Measurements from ENCODE around the gene ABCC12. TPM values are rescaled to one million over a fixed set of nuclear protein-coding genes. Genes with fewer than 3 reads are reported as not detected.
"Not testable (repeated sequence)": the region's sequence is repeated elsewhere in the genome, so short reads cannot be mapped to it uniquely, and the experiment has no call there.

ABCC12 gene
- total and polyA plus RNA-seq, 7 donors, result not detected

GRCh38 chr16:48182979-48183537 lies 27.3 kb upstream of the ABCC12 start:
- no peaks in the 10 kb centered on the region for H3K9me3 ChIP-seq
- DNase-seq, result peak; percentile 24
- TF ChIP-seq EP300 (IDR thresholded peaks at IDR 0.05) (no peak), CTCF (IDR thresholded peaks at IDR 0.05) (no peak), POLR2AphosphoS5 (IDR thresholded peaks at IDR 0.05) (no peak), POLR2A (IDR thresholded peaks at IDR 0.05) (no peak)
- no peak overlapping the region for H3K4me3 ChIP-seq
- no peaks in the 10 kb centered on the region for H3K4me1 ChIP-seq
- intact Hi-C loops (cut with DNase I), result no loop called here
- WGBS, 2 donors, result 49 to 77% methylated on average over 8 of the region's 8 CpGs
- no peaks in the 10 kb centered on the region for H3K36me3 ChIP-seq
- no peaks in the 10 kb centered on the region for H3K27me3 ChIP-seq
- H3K27ac ChIP-seq, result no peak overlapping the region

- H3K9me3 ChIP-seq; H3K36me3 ChIP-seq; H3K27ac ChIP-seq; H3K4me1 ChIP-seq; intact Hi-C loops (cut with DNase I); H3K27me3 ChIP-seq; H3K4me3 ChIP-seq: not testable (repeated sequence)
- DNase-seq, result peak; percentile 32
- WGBS, 2 donors, result 50 to 82% methylated on average over 14 of the region's 14 CpGs
These were observed 26.1 kb upstream of the ABCC12 start for GRCh38 chr16:48181746-48182520.

- peak; percentile 20 for DNase-seq
- no peak overlapping the region for H3K4me3 ChIP-seq
- no peaks in the 10 kb centered on the region for H3K9me3 ChIP-seq
- WGBS, 2 donors, result 74 to 90% methylated on average over 9 of the region's 9 CpGs
- intact Hi-C loops (cut with DNase I), result no loop called here
- H3K36me3 ChIP-seq, result no peaks in the 10 kb centered on the region
- no peaks in the 10 kb centered on the region for H3K4me1 ChIP-seq
- no peak for TF ChIP-seq POLR2AphosphoS5 (IDR thresholded peaks at IDR 0.05)
- TF ChIP-seq EP300 (IDR thresholded peaks at IDR 0.05), result no peak
- no peaks in the 10 kb centered on the region for H3K27me3 ChIP-seq
- H3K27ac ChIP-seq, result no peak overlapping the region
These were observed 25.2 kb upstream of the ABCC12 start for GRCh38 chr16:48180868-48181480.

GRCh38 chr16:48176635-48177408 lies 21.0 kb upstream of the ABCC12 start:
- no peak for TF ChIP-seq POLR2AphosphoS5 (IDR thresholded peaks at IDR 0.05)
- no peak for TF ChIP-seq POLR2A (IDR thresholded peaks at IDR 0.05)
- TF ChIP-seq EP300 (IDR thresholded peaks at IDR 0.05), result no peak
- TF ChIP-seq CTCF (IDR thresholded peaks at IDR 0.05), result no peak
- H3K4me3 ChIP-seq, result no peak overlapping the region
- 82 to 83% methylated on average over 20 of the region's 20 CpGs for WGBS, 2 donors
- H3K36me3 ChIP-seq, result no peaks in the 10 kb centered on the region
- H3K27me3 ChIP-seq, result no peaks in the 10 kb centered on the region
- H3K9me3 ChIP-seq, result no peaks in the 10 kb centered on the region
- DNase-seq, result peak; percentile 42
- no peak overlapping the region for H3K27ac ChIP-seq
- intact Hi-C loops (cut with DNase I), result no loop called here
- no peaks in the 10 kb centered on the region for H3K4me1 ChIP-seq

- no peak for DNase-seq
- no peaks in the 10 kb centered on the region for H3K36me3 ChIP-seq
- no peaks in the 10 kb centered on the region for H3K9me3 ChIP-seq
- intact Hi-C loops (cut with DNase I), result no loop called here
- WGBS, 2 donors, result 34 to 80% methylated on average over 1 of the region's 1 CpG
- H3K27me3 ChIP-seq, result no peaks in the 10 kb centered on the region
- TF ChIP-seq EP300 (IDR thresholded peaks at IDR 0.05) (no peak), POLR2AphosphoS5 (IDR thresholded peaks at IDR 0.05) (no peak), CTCF (IDR thresholded peaks at IDR 0.05) (no peak), POLR2A (IDR thresholded peaks at IDR 0.05) (no peak)
- no peak overlapping the region for H3K27ac ChIP-seq
- H3K4me1 ChIP-seq, result no peaks in the 10 kb centered on the region
- H3K4me3 ChIP-seq, result no peak overlapping the region
These were observed 18.1 kb upstream of the ABCC12 start for GRCh38 chr16:48173889-48174288.
